GM12892 (cell line): ENCODE data around the gene BPIFB2.

Experiments used
- POLR2A ChIP-seq: IDR thresholded peaks from 2 replicates; pipeline ENCODE4 v1.6.1; 2011; ENCODE audit warnings: low read depth, low read length, control low read depth
- POLR2AphosphoS5 ChIP-seq: IDR thresholded peaks from 2 replicates; pipeline ENCODE4 v1.6.1; 2011; ENCODE audit warnings: low read depth, low read length, control low read depth

GRCh38 chr20:33000802-33001466 is 6.6 kb upstream of the BPIFB2 start:
- TF ChIP-seq POLR2AphosphoS5 (no peak), POLR2A (no peak)
